Activated CD8-positive, alpha-beta T cell treated with anti-CD3 and anti-CD28 coated beads for 36 hours (primary cell): Measurements from ENCODE around the gene NKD1. TPM values are rescaled to one million over a fixed set of nuclear protein-coding genes. Genes with fewer than 3 reads are reported as not detected.

Experiments
- ATAC-seq: fragments of 200-7000 bp; cut with Tn5 transposase; one replicate; pipeline ENCODE4 v1.10.0; 2021; ENCODE audit warnings: mild to moderate bottlenecking, moderate library complexity
- CTCF ChIA-PET: fragments of 350-600 bp; sonication (Branson Sonifier 250); formaldehyde crosslinking; loops from one replicate; lab custom pipeline; 2021; ENCODE audit warnings: antibody characterized with exemption; lab: Charles Lee
- POLR2A ChIA-PET: fragments of 350-600 bp; sonication (Branson Sonifier 250); formaldehyde crosslinking; loops from one replicate; lab custom pipeline; 2021; ENCODE audit warnings: antibody characterized with exemption; lab: Charles Lee
- DNase-seq: peaks from one replicate; pipeline ENCODE4 v3.0.0-alpha.2; 2020
- H3K27ac Mint-ChIP-seq: one replicate; pipeline ENCODE4 v1.8.0; 2021; ENCODE audit warnings: mild to moderate bottlenecking, mixed read lengths
- H3K27me3 Mint-ChIP-seq: one replicate; pipeline ENCODE4 v1.8.0; 2021; ENCODE audit warnings: mixed read lengths
- H3K36me3 Mint-ChIP-seq: one replicate; pipeline ENCODE4 v1.8.0; 2021; ENCODE audit warnings: low read depth, mixed read lengths
- H3K4me1 Mint-ChIP-seq: one replicate; pipeline ENCODE4 v1.8.0; 2021; ENCODE audit warnings: low read depth, mixed read lengths
- H3K4me3 Mint-ChIP-seq: one replicate; pipeline ENCODE4 v1.8.0; 2021; ENCODE audit warnings: mild to moderate bottlenecking, moderate library complexity, mixed read lengths
- H3K9me3 Mint-ChIP-seq: one replicate; pipeline ENCODE4 v1.8.0; 2021; ENCODE audit warnings: mixed read lengths
- intact Hi-C: fragments of 100-400 bp; cut with micrococcal nuclease; formaldehyde crosslinking; loops from one replicate; pipeline ENCODE4 v1.10.0; 2022
- total RNA-seq, 2 experiments: library from RNA; stranded (reverse); gene quantifications; one replicate each; pipeline ENCODE4 v1.2.3, GENCODE V29; 2021
- TF ChIP-seq, protein P1 (sequence below): fragments of 200-600 bp; IDR thresholded peaks from one replicate; pipeline ENCODE4 v1.8.0; 2022; ENCODE audit warnings: antibody characterized with exemption, mild to moderate bottlenecking

NKD1 gene
- total RNA-seq, 2 experiments from 2014 or later: 1.9 to 3.6 TPM

GRCh38 chr16:50558913-50559312 lies 10.7 kb downstream of the NKD1 start:
- H3K4me3 Mint-ChIP-seq: no peak overlapping the region

GRCh38 chr16:50559342-50559741 lies 11.1 kb downstream of the NKD1 start:
- peaks cover 13% of the 10 kb centered on the region for H3K36me3 Mint-ChIP-seq
- no peaks in the 10 kb centered on the region for H3K27me3 Mint-ChIP-seq
- TF ChIP-seq, protein P1, sequence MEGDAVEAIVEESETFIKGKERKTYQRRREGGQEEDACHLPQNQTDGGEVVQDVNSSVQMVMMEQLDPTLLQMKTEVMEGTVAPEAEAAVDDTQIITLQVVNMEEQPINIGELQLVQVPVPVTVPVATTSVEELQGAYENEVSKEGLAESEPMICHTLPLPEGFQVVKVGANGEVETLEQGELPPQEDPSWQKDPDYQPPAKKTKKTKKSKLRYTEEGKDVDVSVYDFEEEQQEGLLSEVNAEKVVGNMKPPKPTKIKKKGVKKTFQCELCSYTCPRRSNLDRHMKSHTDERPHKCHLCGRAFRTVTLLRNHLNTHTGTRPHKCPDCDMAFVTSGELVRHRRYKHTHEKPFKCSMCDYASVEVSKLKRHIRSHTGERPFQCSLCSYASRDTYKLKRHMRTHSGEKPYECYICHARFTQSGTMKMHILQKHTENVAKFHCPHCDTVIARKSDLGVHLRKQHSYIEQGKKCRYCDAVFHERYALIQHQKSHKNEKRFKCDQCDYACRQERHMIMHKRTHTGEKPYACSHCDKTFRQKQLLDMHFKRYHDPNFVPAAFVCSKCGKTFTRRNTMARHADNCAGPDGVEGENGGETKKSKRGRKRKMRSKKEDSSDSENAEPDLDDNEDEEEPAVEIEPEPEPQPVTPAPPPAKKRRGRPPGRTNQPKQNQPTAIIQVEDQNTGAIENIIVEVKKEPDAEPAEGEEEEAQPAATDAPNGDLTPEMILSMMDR: no peak
- POLR2A ChIA-PET: no interaction called here
- peaks cover 4% of the 10 kb centered on the region for H3K4me1 Mint-ChIP-seq
- intact Hi-C loops: no loop called here
- DNase-seq: no peak
- CTCF ChIA-PET: interaction anchor here (0.7 kb wide), 1 partner anchor 106 kb away, joined by 3 read pairs; no protein-coding TSS in a partner anchor
- H3K9me3 Mint-ChIP-seq: peaks cover 5% of the 10 kb centered on the region
- ATAC-seq: no peak
- no peak overlapping the region for H3K27ac Mint-ChIP-seq
- H3K4me3 Mint-ChIP-seq: no peak overlapping the region

More at GRCh38 chr16:50558913-50559312, 10.7 kb downstream of the NKD1 start:
- Mint-ChIP-seq H3K27ac (no peak overlapping the region), H3K27me3 (no peaks in the 10 kb centered on the region), H3K4me1 (no peaks in the 10 kb centered on the region), H3K9me3 (peaks cover 5% of the 10 kb centered on the region), H3K36me3 (peaks cover 13% of the 10 kb centered on the region)
- ChIA-PET CTCF (interaction anchor here (0.7 to 1.0 kb wide), 2 partner anchors 10 to 106 kb away, joined by 3 read pairs; no protein-coding TSS in a partner anchor), POLR2A (no interaction called here)
- intact Hi-C loops: no loop called here
- TF ChIP-seq, protein P1: no peak
- ATAC-seq (no peak), DNase-seq (no peak)

- POLR2A ChIA-PET: no interaction called here
- ATAC-seq (no peak), DNase-seq (no peak)
- TF ChIP-seq, protein P1: no peak
- CTCF ChIA-PET: no interaction called here
- peaks cover 10% of the 10 kb centered on the region for H3K4me1 Mint-ChIP-seq
- peaks cover 5% of the 10 kb centered on the region for H3K9me3 Mint-ChIP-seq
- H3K27ac Mint-ChIP-seq: no peak overlapping the region
- intact Hi-C loops: no loop called here
- H3K36me3 Mint-ChIP-seq: peaks cover 13% of the 10 kb centered on the region
- H3K27me3 Mint-ChIP-seq: no peaks in the 10 kb centered on the region
- no peak overlapping the region for H3K4me3 Mint-ChIP-seq
Measured at GRCh38 chr16:50559804-50560514, 11.8 kb downstream of the NKD1 start.

DNA sequence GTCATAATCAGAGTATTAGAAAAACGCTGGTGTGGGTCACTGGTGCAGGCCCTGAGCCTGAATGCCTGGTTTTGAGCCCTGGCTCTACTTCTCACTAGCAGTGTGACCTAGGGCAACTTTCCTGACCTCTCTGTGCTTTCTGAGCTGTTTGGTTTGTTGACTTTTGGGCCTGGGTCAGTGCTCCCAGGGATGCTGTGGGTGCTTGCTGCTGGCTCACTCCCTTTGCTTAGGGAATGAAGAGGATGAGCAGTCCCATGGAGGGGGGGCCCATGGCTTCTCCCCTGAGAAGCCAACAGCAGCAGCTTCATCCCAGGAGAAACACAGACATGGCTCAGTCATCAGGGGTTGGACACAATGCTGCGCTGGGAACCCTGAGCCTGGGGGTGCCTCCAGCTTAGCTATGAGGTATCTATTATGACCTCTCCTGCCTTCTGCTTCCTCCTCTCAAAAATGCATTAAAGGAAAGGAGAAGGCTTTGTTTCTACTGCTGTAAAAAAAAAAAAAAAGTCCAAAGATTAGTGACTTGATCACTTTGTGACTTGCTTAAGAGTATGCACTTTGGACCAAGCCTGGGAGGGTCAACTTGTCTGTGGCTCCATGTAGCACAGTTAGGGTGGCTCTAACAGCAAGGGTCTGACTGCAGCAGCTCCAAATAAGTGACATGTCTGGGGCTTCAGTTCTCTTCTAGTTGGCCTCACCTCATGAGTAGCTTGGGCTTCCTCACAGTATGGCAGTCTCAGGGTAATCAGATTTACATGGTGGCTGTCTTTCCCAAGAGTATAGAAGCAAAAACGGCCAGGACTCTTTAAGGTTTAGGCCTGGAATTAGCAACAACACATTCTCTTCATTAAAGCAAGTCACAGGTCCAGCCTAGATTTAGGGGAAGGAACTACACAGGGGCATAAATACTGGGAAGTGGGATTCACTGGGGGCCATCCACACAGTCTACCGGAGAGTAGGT lies 13.0 kb downstream of the NKD1 start:
- H3K4me3 Mint-ChIP-seq: no peak overlapping the region
- H3K27ac Mint-ChIP-seq: no peak overlapping the region
- DNase-seq (no peak), ATAC-seq (no peak)
- H3K27me3 Mint-ChIP-seq: no peaks in the 10 kb centered on the region
- ChIA-PET POLR2A (interaction anchor here (1.2 kb wide), 1 partner anchor 10 kb away, joined by 3 read pairs; no protein-coding TSS in a partner anchor), CTCF (no interaction called here)
- H3K9me3 Mint-ChIP-seq: peaks cover 5% of the 10 kb centered on the region
- TF ChIP-seq, protein P1: no peak
- peaks cover 10% of the 10 kb centered on the region for H3K4me1 Mint-ChIP-seq
- intact Hi-C loops: no loop called here
- peaks cover 13% of the 10 kb centered on the region for H3K36me3 Mint-ChIP-seq
